GM23248 (cell line): Measurements from ENCODE around the gene TNNC1.

Source experiments
- EZH2 ChIP-seq: fragments of 200-600 bp; sonication (generic); IDR thresholded peaks from 2 replicates; pipeline ENCODE4 v1.6.1; 2018; ENCODE audit warnings: antibody characterized with exemption, mild to moderate bottlenecking; ENCODE audit not compliant: insufficient read depth, poor library complexity, severe bottlenecking
- EZH2phosphoT487 ChIP-seq: fragments of 200-600 bp; sonication (generic); IDR thresholded peaks from 2 replicates; pipeline ENCODE4 v1.6.1; 2018; ENCODE audit warnings: antibody characterized with exemption, moderate library complexity, mild to moderate bottlenecking, low read depth; ENCODE audit not compliant: insufficient read depth

GRCh38 chr3:52405066-52405465, 48.8 kb downstream of the TNNC1 start:
- TF ChIP-seq EZH2phosphoT487 (no peak), EZH2 (no peak)
